HG03060 (cell line): ENCODE results near the gene ESF1.

Source experiments
- ATAC-seq: cut with Tn5 transposase; IDR thresholded peaks from one replicate; pipeline ENCODE4 v1.9.1; 2021; ENCODE audit warnings: low read depth, moderate number of reproducible peaks; ENCODE audit not compliant: unreplicated experiment

Gene ESF1

GRCh38 chr20:13784893-13785715 lies at the start of gene ESF1, which contains the start of gene NDUFAF5:
TSS of gene ESF1 (minus strand) at chr20:13784919. CDS start at chr20:13783140, 1,779 bp downstream.
TSS of gene NDUFAF5 (plus strand) at chr20:13785028. CDS start at chr20:13785069, 41 bp downstream.
- ATAC-seq: peak; percentile 92

GRCh38 chr20:13831476-13831875 lies 46.8 kb upstream of the ESF1 start:
- ATAC-seq: no peak

GRCh38 chr20:13825465-13825864 lies 40.7 kb upstream of the ESF1 start:
- no peak for ATAC-seq

- no peak for ATAC-seq
Measured at GRCh38 chr20:13824459-13824858, 39.7 kb upstream of the ESF1 start.

GRCh38 chr20:13822459-13822858 lies 37.7 kb upstream of the ESF1 start:
- ATAC-seq: no peak

GRCh38 chr20:13821876-13822275 lies 37.2 kb upstream of the ESF1 start:
- no peak for ATAC-seq

GRCh38 chr20:13819885-13820645 lies 35.3 kb upstream of the ESF1 start:
- ATAC-seq: peak; percentile 70

- no peak for ATAC-seq
Measured at GRCh38 chr20:13817342-13817741, 32.6 kb upstream of the ESF1 start.

- ATAC-seq: no peak
Measured at GRCh38 chr20:13816757-13817156, 32.0 kb upstream of the ESF1 start.

- no peak for ATAC-seq
Measured at GRCh38 chr20:13814672-13815071, 30.0 kb upstream of the ESF1 start.

- no peak for ATAC-seq
Measured at GRCh38 chr20:13813910-13814309, 29.2 kb upstream of the ESF1 start.

GRCh38 chr20:13810446-13810845 lies 25.7 kb upstream of the ESF1 start:
- ATAC-seq: no peak

- no peak for ATAC-seq
Measured at GRCh38 chr20:13809855-13810254, 25.1 kb upstream of the ESF1 start.

GRCh38 chr20:13809373-13809772 lies 24.7 kb upstream of the ESF1 start:
- ATAC-seq: no peak

GRCh38 chr20:13800728-13801134 lies 16.0 kb upstream of the ESF1 start:
- no peak for ATAC-seq

- no peak for ATAC-seq
Measured at GRCh38 chr20:13799974-13800373, 15.3 kb upstream of the ESF1 start.

- ATAC-seq: no peak
Measured at GRCh38 chr20:13799040-13799439, 14.3 kb upstream of the ESF1 start.

GRCh38 chr20:13794667-13795066 lies 9.9 kb upstream of the ESF1 start:
- no peak for ATAC-seq

- ATAC-seq: no peak
Measured at GRCh38 chr20:13793001-13793400, 8.3 kb upstream of the ESF1 start.

GRCh38 chr20:13791540-13792459 lies 7.1 kb upstream of the ESF1 start:
- no peak for ATAC-seq

GRCh38 chr20:13790708-13791107 lies 6.0 kb upstream of the ESF1 start:
- ATAC-seq: no peak
